IMR-90 (cell line): ENCODE data around the gene LANCL3. TPM values are rescaled to one million over a fixed set of nuclear protein-coding genes. Genes with fewer than 3 reads are reported as not detected.

ENCODE experiments used
- ATAC-seq: fragments of 200-7000 bp; cut with Tn5 transposase; 2 replicates; pipeline ENCODE4 v1.9.1; 2020; ENCODE audit warnings: low read depth, mild to moderate bottlenecking, moderate library complexity
- BruUV-seq: library from RNA; stranded (reverse); fragments of 400-500 nt; replicated peaks from 2 replicates; lab custom pipeline; 2021; lab: Mats Ljungman, UMichigan
- CTCF ChIA-PET: fragments of 300-600 bp; formaldehyde crosslinking; extraction: SDS; loops from one replicate; lab custom pipeline; 2021; ENCODE audit warnings: antibody characterized with exemption; lab: Yijun Ruan, JAX
- POLR2A ChIA-PET: fragments of 300-600 bp; sonication (Branson Sonifier 250); formaldehyde crosslinking; loops from one replicate; lab custom pipeline; 2022; ENCODE audit warnings: antibody characterized with exemption; ENCODE audit not compliant: unreplicated experiment; lab: Charles Lee
- DNase-seq: peaks from one replicate; pipeline ENCODE4 v3.0.0; 2013
- H2AFZ ChIP-seq: replicated peaks from 2 replicates; pipeline ENCODE3; 2013; ENCODE audit warnings: low read length, mild to moderate bottlenecking; ENCODE audit not compliant: poor library complexity
- H2AK5ac ChIP-seq: 2 replicates; pipeline ENCODE4 v1.6.1; 2013; ENCODE audit warnings: low read depth, low read length, inconsistent platforms
- H2AK9ac ChIP-seq: replicated peaks from 2 replicates; pipeline ENCODE3; 2013; ENCODE audit warnings: mild to moderate bottlenecking, low read depth, low read length, moderate library complexity; ENCODE audit not compliant: poor library complexity
- H2BK120ac ChIP-seq: 2 replicates; pipeline ENCODE4 v1.6.1; 2013; ENCODE audit warnings: low read depth, low read length, inconsistent platforms
- H2BK15ac ChIP-seq: 3 replicates; pipeline ENCODE4 v1.6.1; 2013; ENCODE audit warnings: low read depth, low read length, inconsistent platforms
- H2BK20ac ChIP-seq: 2 replicates; pipeline ENCODE4 v1.6.1; 2013; ENCODE audit warnings: low read depth, mild to moderate bottlenecking, inconsistent platforms, low read length, moderate library complexity
- H2BK5ac ChIP-seq: 2 replicates; pipeline ENCODE4 v1.6.1; 2013; ENCODE audit warnings: mild to moderate bottlenecking, low read depth, low read length, inconsistent platforms; ENCODE audit not compliant: poor library complexity, severe bottlenecking
- H3K14ac ChIP-seq: replicated peaks from 2 replicates; pipeline ENCODE4 v1.6.1; 2013; ENCODE audit warnings: low read depth, low read length, inconsistent platforms
- H3K18ac ChIP-seq: 2 replicates; pipeline ENCODE4 v1.6.1; 2013; ENCODE audit warnings: low read depth, low read length, control low read depth
- H3K23ac ChIP-seq: 2 replicates; pipeline ENCODE4 v1.6.1; 2013; ENCODE audit warnings: low read depth, low read length, inconsistent platforms
- H3K27ac ChIP-seq: 2 replicates; pipeline ENCODE4 v1.5.1; 2013; ENCODE audit warnings: mild to moderate bottlenecking, control low read depth, low read length; ENCODE audit not compliant: insufficient read depth
- H3K27me3 ChIP-seq: 2 replicates; pipeline ENCODE4 v1.6.1; 2013; ENCODE audit warnings: low read length; ENCODE audit not compliant: control insufficient read depth, insufficient read depth
- H3K36me3 ChIP-seq: 2 replicates; pipeline ENCODE4 v1.6.1; 2013; ENCODE audit warnings: low read length, mixed read lengths; ENCODE audit not compliant: control insufficient read depth, insufficient read depth
- H3K4ac ChIP-seq: 2 replicates; pipeline ENCODE4 v1.6.1; 2013; ENCODE audit warnings: low read depth, low read length, inconsistent platforms
- H3K4me1 ChIP-seq: 2 replicates; pipeline ENCODE4 v1.6.1; 2013; ENCODE audit warnings: low read length, mixed read lengths; ENCODE audit not compliant: control insufficient read depth, insufficient read depth
- H3K4me2 ChIP-seq: 2 replicates; pipeline ENCODE4 v1.6.1; 2013; ENCODE audit warnings: low read depth, mild to moderate bottlenecking, control low read depth, low read length, moderate library complexity
- H3K4me3 ChIP-seq: 2 replicates; pipeline ENCODE4 v1.5.1; 2013; ENCODE audit warnings: low read depth, mild to moderate bottlenecking, control low read depth, low read length, moderate library complexity; ENCODE audit not compliant: insufficient read depth
- H3K56ac ChIP-seq: 2 replicates; pipeline ENCODE4 v1.6.1; 2013; ENCODE audit warnings: low read length, inconsistent platforms; ENCODE audit not compliant: insufficient read depth; ENCODE audit errors: extremely low read depth
- H3K79me1 ChIP-seq, 2 experiments: 2 replicates each; pipeline ENCODE4 v1.6.1; 2013; ENCODE audit warnings: low read length in 2 of 2, inconsistent platforms in 1 of 2, low read depth in 1 of 2
- H3K9ac ChIP-seq: 2 replicates; pipeline ENCODE4 v1.6.1; 2013; ENCODE audit warnings: low read depth, low read length, control low read depth
- H3K9me1 ChIP-seq: 2 replicates; pipeline ENCODE4 v1.6.1; 2013; ENCODE audit warnings: low read length, inconsistent platforms; ENCODE audit not compliant: insufficient read depth
- H3K9me3 ChIP-seq: 2 replicates; pipeline ENCODE4 v1.6.1; 2013; ENCODE audit warnings: low read length; ENCODE audit not compliant: control insufficient read depth, insufficient read depth
- H4K20me1 ChIP-seq: 2 replicates; pipeline ENCODE4 v1.6.1; 2013; ENCODE audit warnings: low read length, inconsistent platforms; ENCODE audit not compliant: insufficient read depth
- H4K5ac ChIP-seq: 2 replicates; pipeline ENCODE4 v1.6.1; 2013; ENCODE audit warnings: mild to moderate bottlenecking, low read depth, low read length, control low read depth
- H4K8ac ChIP-seq, 2 experiments: 2 replicates each; pipeline ENCODE4 v1.6.1; 2013; ENCODE audit warnings: low read depth in 2 of 2, low read length in 2 of 2, control low read depth in 1 of 2, inconsistent platforms in 1 of 2
- H4K91ac ChIP-seq: 2 replicates; pipeline ENCODE4 v1.6.1; 2013; ENCODE audit warnings: low read depth, low read length, inconsistent platforms; ENCODE audit not compliant: insufficient read depth
- BHLHE40 ChIP-seq: fragments of 150-350 bp; IDR thresholded peaks from 2 replicates; pipeline ENCODE4 v1.6.1; 2016; ENCODE audit warnings: mild to moderate bottlenecking, low read depth, low read length
- MAFK ChIP-seq: IDR thresholded peaks from 2 replicates; pipeline ENCODE4 v1.6.1; 2012; ENCODE audit warnings: low read depth, low read length, improper control_type of control experiment
- WGBS, 2 experiments: methylation state at CpG; one replicate each; pipeline versions ENCODE4 v1.1.5 to v1.1.7; 2013; ENCODE audit warnings: missing lambda C conversion rate in 2 of 2; ENCODE audit not compliant: insufficient read length in 1 of 2; ENCODE audit errors: extremely low coverage in 2 of 2; 5-methylcytosine and 5-hydroxymethylcytosine counted together
- dilution Hi-C: fragments of 300-500 bp; cut with HindIII; formaldehyde crosslinking; loops from one replicate; pipeline ENCODE4 v1.14.3; 2018; ENCODE audit warnings: low sequenced_read_pairs; ENCODE audit not compliant: unreplicated experiment
- in situ Hi-C: fragments of 300-500 bp; cut with MboI; formaldehyde crosslinking; loops from 3 replicates; pipeline ENCODE4 v1.14.3; 2019; ENCODE audit warnings: low sequenced_read_pairs, inconsistent platforms, mixed read lengths
- intact Hi-C: fragments of 100-400 bp; cut with micrococcal nuclease; formaldehyde crosslinking; loops from 2 replicates; pipeline ENCODE4 v1.10.0; 2022
- polyA plus RNA-seq, 3 experiments: library from polyadenylated mRNA; depleted of rRNA; stranded (reverse); fragments of >200 nt; gene quantifications; 2 replicates each; pipeline ENCODE4 v1.2.3, GENCODE V29; 2012; ENCODE audit warnings: low replicate concordance in 1 of 3
- total RNA-seq: library from RNA; depleted of rRNA; stranded (reverse); fragments of >200 nt; gene quantifications from 2 replicates; pipeline ENCODE4 v1.2.3, GENCODE V29; 2012

Gene LANCL3
- total and polyA plus RNA-seq, 2 of the 4 experiments (the other 2 are of a cell fraction): not detected

DNA sequence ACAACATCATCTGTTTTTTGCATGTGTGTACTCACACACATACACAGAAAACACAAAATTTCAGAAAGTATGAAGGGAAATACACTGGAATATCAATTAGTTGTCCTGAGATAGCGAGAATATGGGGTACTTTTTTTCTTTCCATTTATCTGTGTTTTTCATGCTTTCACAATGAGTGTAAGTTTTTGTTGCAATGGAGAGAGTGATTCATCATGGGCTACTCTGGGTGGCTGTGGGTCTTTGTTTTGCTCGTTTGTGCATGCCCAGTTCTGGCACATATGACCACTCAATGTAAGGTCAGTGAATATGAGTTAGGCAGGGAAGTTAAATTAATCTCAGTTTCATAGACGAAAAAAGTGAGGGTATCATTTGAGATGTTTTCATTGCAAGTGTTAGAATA is 141.0 kb downstream of the LANCL3 start:
- Histone ChIP-seq H2AFZ (no peak overlapping the region), H2BK20ac (no peak overlapping the region), H3K4me1 (no peaks in the 10 kb centered on the region), H2AK9ac (no peak overlapping the region), H3K18ac (no peak overlapping the region), H4K8ac (no peak overlapping the region), H2BK5ac (no peak overlapping the region), H3K27me3 (peaks cover 1% of the 10 kb centered on the region; the same call in 1 of the 2 replicates), H3K4ac (no peak overlapping the region), H4K20me1 (no peaks in the 10 kb centered on the region), H3K36me3 (no peaks in the 10 kb centered on the region), H3K14ac (no peak overlapping the region), H3K4me2 (no peak overlapping the region), H3K27ac (no peak overlapping the region), H3K56ac (no peak overlapping the region), H3K9me1 (no peaks in the 10 kb centered on the region), H3K9me3 (no peaks in the 10 kb centered on the region), H2AK5ac (no peak overlapping the region), H3K23ac (no peak overlapping the region), H3K79me1 (no peaks in the 10 kb centered on the region), H2BK120ac (no peak overlapping the region), H4K91ac (no peak overlapping the region), H2BK15ac (no peak overlapping the region), H3K4me3 (no peak overlapping the region), H4K5ac (no peak overlapping the region), H3K9ac (no peak overlapping the region)
- intact Hi-C loops: no loop called here
- TF ChIP-seq BHLHE40 (no peak), MAFK (no peak)
- POLR2A ChIA-PET: no interaction called here
- ATAC-seq: no peak
- in situ Hi-C loops: no loop called here
- WGBS, 2 experiments: no CpG with 5 or more reads among the region's 3 CpGs
- no TSS peak for BruUV-seq
- CTCF ChIA-PET: no interaction called here
- dilution Hi-C loops: no loop called here
- no peak for DNase-seq
